Raji (cell line): Measurements from ENCODE around the gene KRT81.

Experiments used
- POLR2A ChIP-seq: IDR thresholded peaks from 2 replicates; pipeline ENCODE4 v1.6.1; 2011; ENCODE audit warnings: low read depth, low read length, control low read depth; ENCODE audit not compliant: insufficient read depth

Gene KRT81

GRCh38 chr12:52241205-52241842 is 50.0 kb downstream of the KRT81 start:
- TF ChIP-seq POLR2A: no peak

- TF ChIP-seq POLR2A: no peak
Measured at GRCh38 chr12:52239767-52240166, 51.6 kb downstream of the KRT81 start.

DNA sequence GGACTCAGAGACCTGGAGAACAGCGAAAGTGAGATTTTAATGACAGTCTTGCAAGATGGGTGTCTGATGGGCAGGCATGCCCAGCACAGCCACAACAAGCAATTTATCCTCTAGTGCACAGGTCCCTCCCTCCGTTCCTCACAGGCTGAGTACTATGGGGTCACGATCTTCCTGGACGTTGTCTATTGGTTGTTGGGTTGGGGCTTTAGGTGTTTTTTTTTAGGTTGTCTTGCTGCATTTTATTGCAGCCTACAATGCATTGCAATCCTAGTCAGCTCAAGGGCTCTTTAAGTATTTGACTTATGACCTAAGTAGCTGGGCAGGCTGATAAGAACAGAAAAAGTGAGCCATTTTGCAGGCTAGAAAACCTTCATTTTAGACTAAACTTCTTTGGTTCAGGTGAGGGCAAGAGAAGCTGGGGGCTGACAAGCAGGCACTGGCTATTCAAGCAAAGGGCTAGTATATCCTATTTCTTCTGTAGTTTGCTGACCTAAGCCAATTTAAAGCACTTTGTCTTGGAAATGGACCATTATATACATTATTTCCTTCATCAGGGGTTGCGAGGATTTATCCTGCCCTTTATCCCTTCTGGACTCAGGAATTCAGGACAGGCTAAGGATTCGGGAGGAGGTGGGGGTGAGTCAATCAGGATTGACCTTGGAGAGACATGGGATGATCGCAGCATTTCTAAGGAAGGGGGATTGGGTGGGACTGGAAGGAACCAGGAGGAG is 52.3 kb downstream of the KRT81 start:
- TF ChIP-seq POLR2A: no peak

DNA sequence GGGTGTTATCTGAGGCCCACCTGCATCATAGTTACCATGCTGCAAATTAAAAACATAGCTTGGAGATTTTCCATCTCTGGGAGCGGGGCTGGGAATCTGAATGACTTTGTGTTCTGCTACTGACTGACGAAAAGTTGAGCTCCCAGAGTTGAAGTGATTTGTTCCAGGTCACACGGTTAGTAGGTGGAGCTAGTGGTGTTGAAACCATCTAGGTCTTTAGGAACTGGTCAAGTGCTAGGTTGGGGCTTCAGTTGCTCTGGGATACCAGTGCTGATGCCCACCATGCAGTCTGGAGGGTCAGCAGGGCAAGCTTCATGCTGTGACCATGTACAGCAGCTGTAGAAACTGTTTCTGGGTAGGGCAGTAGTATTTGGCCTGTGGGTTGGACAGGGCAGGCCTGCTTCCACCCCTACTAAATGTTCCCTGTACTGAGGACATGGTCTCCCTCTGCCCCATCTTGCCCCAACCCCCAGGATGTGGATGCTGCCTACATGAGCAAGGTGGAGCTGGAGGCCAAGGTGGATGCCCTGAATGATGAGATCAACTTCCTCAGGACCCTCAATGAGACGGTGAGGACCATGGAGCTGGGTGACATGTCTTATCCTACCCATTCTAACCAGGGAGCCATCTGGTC is 53.0 kb downstream of the KRT81 start:
- no peak for TF ChIP-seq POLR2A

DNA sequence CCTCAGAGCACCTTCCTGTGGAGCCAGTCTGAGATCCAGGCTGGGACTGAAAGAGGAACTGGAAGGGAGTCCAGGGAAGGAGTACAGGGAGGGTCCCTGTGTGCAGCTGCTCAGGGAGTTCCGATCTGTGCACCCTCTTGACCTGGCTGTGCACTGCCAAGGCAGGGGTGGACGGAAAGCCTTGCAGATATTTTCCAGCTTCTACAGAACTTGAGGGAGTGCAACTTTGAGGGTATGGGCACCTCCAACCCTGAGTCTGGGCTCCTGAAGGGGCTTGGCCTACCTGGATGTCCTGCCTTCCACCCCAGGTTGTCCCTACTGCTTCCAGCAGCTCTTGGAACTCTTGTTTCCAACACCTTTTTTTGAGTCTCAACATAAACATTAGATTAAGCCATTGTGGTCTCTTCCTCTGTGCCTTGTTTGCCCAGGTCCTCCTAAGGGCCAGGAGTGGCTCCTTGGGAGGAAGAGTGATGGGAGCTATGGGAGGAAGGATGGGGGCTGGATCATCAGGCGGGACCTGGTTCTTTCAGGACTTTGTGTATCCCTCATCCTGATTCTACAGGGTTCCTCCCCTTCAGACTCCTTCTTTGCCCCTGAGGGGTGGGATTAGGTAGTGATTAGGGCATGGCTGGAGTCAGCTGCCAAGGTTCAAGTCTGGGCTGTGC is 54.8 kb downstream of the KRT81 start:
- TF ChIP-seq POLR2A: no peak
